SJCRH30 (cell line): ENCODE measurements around the gene KHSRP. TPM values are rescaled to one million over a fixed set of nuclear protein-coding genes. Genes with fewer than 3 reads are reported as not detected.

Experiments used
- DNase-seq, 2 experiments: peaks; one replicate each; pipeline ENCODE4 v3.0.0-alpha.2; 2015 to 2020
- H3K27ac ChIP-seq: fragments of 250-450 bp; sonication (Bioruptor Pico); 2 replicates; pipeline ENCODE4 v1.5.1; 2020; ENCODE audit warnings: mild to moderate bottlenecking, moderate library complexity
- H3K27me3 ChIP-seq: fragments of 250-450 bp; sonication (Bioruptor Pico); 2 replicates; pipeline ENCODE4 v1.5.1; 2020; ENCODE audit warnings: mild to moderate bottlenecking, moderate library complexity
- H3K36me3 ChIP-seq: fragments of 250-450 bp; sonication (Bioruptor Pico); 2 replicates; pipeline ENCODE4 v1.5.1; 2020; ENCODE audit warnings: mild to moderate bottlenecking, moderate library complexity
- H3K4me1 ChIP-seq: fragments of 250-450 bp; sonication (Bioruptor Pico); 2 replicates; pipeline ENCODE4 v1.5.1; 2020; ENCODE audit warnings: mild to moderate bottlenecking, moderate library complexity
- H3K4me3 ChIP-seq: fragments of 250-450 bp; sonication (Bioruptor Pico); 2 replicates; pipeline ENCODE4 v1.5.1; 2020; ENCODE audit warnings: mild to moderate bottlenecking, moderate library complexity
- H3K9me3 ChIP-seq: fragments of 250-450 bp; sonication (Bioruptor Pico); replicated peaks from 2 replicates; pipeline ENCODE4 v1.5.1; 2020; ENCODE audit warnings: mild to moderate bottlenecking, moderate library complexity
- total RNA-seq: library from RNA; depleted of rRNA; stranded (reverse); fragments of >200 nt; shearing (Covaris generic); gene quantifications from 2 replicates; pipeline ENCODE4 v1.2.3, GENCODE V29; 2014; rRNA removed

KHSRP gene, protein sequence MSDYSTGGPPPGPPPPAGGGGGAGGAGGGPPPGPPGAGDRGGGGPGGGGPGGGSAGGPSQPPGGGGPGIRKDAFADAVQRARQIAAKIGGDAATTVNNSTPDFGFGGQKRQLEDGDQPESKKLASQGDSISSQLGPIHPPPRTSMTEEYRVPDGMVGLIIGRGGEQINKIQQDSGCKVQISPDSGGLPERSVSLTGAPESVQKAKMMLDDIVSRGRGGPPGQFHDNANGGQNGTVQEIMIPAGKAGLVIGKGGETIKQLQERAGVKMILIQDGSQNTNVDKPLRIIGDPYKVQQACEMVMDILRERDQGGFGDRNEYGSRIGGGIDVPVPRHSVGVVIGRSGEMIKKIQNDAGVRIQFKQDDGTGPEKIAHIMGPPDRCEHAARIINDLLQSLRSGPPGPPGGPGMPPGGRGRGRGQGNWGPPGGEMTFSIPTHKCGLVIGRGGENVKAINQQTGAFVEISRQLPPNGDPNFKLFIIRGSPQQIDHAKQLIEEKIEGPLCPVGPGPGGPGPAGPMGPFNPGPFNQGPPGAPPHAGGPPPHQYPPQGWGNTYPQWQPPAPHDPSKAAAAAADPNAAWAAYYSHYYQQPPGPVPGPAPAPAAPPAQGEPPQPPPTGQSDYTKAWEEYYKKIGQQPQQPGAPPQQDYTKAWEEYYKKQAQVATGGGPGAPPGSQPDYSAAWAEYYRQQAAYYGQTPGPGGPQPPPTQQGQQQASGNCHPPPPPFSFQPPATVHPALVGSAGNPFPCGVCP
- 197 and 209 TPM in 2 replicates for total RNA-seq

DNA sequence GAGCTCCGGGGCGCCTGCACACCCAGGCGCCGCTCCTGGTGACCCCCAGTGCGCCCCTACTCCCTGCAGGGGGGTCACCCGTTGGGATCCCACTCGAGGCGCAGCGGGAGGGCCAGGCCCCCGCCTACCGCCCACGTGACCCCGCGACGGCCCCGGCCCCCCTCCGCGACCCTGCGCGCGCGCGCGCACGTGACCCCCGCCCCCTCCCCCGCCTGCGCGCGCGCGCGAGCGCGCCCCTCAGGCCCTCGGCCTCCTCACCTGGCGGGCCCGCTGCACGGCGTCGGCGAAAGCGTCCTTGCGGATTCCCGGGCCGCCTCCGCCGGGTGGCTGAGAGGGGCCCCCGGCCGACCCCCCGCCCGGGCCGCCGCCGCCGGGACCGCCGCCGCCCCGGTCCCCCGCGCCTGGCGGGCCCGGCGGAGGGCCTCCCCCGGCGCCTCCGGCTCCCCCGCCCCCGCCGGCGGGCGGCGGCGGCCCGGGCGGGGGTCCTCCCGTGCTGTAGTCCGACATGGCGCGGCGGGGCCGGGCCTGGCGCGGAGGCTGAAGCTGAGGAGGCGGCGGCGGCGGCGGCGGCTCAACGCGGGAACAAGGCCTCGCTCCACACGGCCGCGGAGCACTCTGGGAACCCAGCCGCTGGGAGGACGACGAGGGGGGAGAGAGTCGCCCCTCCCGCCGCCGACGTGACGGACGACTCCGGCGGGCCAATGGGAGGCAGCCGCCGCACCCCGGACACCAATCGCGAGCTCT lies at the start of gene KHSRP:
Gene KHSRP (minus strand): TSS at position 617 of the 744 bp plus-strand sequence. CDS start 110 bp downstream, at position 507.
- H3K4me1 ChIP-seq, result no peaks in the 10 kb centered on the region; the same call in 1 of the 2 replicates
- H3K27me3 ChIP-seq, result no peaks in the 10 kb centered on the region
- peak within 1 kb of the TSS; percentile 71 for H3K4me3 ChIP-seq
- H3K36me3 ChIP-seq, result peaks cover 32% of the 10 kb centered on the region
- peak within 1 kb of the TSS; percentile 33 for H3K27ac ChIP-seq
- peak; percentile 25 to 30 for DNase-seq
- H3K9me3 ChIP-seq, result no peaks in the 10 kb centered on the region

DNA sequence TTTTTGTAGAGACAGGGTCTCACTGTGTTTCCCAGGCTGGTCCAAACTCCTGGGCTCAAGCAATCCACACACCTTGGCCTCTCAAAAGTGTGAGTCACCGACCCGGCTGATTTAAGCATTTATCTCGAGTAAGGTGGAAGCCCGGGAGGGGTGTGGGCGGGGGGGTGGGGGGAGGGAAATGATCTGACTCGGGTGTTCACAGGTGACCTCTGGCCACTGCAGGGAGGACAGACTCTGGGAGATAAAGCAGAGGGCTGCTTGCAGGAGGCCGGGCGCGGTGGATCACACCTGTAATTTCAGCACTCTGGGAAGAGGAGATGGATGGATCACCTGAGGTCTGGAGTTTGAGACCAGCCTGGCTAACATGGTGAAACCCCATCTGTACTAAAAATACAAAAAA lies 49.0 kb upstream of the KHSRP start:
- Histone ChIP-seq H3K27ac (no peak overlapping the region), H3K9me3 (no peaks in the 10 kb centered on the region)

DNA sequence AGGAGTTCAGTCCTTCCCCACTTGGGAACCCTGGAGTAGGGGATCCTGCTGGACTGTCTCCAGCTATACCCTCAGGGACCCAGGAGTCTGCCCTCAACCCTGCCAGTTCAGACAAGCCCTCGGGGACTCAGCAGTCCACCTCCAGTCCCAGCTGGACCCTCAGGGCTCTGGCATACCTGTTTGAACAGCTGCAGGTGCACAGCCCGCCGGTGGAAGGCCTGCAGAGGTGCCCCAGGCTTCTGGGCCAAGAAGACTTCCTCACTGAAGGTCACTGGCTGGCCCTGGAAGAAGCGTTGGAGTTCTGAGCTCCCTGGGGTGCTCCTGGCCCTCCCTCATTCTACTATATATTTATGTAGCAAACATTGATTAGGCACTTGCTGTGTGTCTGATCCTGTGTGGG lies 48.1 kb upstream of the KHSRP start:
- DNase-seq, result no peak
- Histone ChIP-seq H3K36me3 (no peaks in the 10 kb centered on the region), H3K9me3 (no peaks in the 10 kb centered on the region), H3K27me3 (no peaks in the 10 kb centered on the region), H3K4me1 (no peaks in the 10 kb centered on the region), H3K4me3 (no peak overlapping the region), H3K27ac (no peak overlapping the region)

More for the DNA sequence above, 49.0 kb upstream of the KHSRP start:
- H3K27me3 ChIP-seq, result no peaks in the 10 kb centered on the region
- no peaks in the 10 kb centered on the region for H3K36me3 ChIP-seq
- DNase-seq, result no peak
- H3K4me3 ChIP-seq, result no peak overlapping the region
- no peaks in the 10 kb centered on the region for H3K4me1 ChIP-seq

DNA sequence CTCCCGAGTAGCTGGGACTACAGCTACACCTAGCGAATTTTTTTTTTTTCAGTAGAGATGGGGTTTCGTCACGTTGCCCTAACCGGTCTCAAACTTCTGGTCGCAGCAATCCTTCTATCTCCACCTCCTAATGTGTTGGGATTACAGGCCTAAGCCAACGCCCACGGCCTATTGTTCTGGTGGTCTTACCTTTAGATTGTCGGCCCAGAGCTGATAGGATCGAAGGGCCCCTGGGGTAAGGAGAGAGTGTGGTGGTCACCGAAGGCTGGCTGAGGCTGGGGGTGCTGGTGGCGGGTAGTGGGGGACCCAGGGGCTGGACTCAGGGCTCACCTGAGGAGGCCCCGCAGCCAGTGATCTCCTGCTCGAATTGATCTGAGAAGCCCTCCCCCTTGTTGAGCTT lies 46.5 kb upstream of the KHSRP start:
- Histone ChIP-seq H3K36me3 (no peaks in the 10 kb centered on the region), H3K4me1 (no peaks in the 10 kb centered on the region), H3K4me3 (no peak overlapping the region), H3K27me3 (no peaks in the 10 kb centered on the region), H3K27ac (no peak overlapping the region), H3K9me3 (no peaks in the 10 kb centered on the region)
- no peak for DNase-seq

DNA sequence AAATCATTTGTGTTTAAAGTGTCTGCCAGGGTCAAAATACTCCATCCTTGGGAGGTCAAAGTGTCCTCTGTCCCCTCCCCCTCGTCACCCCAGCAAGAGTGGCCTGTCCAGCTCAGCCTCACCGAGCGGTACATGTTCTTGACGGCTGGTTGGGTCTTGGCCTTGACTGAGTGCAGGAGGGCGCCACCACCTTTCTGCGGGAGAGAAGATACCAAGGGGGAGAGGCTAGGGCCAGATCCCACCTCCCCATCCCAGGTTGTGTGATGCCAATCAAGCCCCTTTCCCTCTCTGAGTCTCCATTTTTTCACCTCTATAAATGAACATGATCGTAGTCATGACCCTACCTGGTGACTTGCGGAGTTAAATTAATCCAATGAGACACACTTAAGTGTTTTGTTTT lies 45.6 kb upstream of the KHSRP start:
- Histone ChIP-seq H3K4me3 (no peak overlapping the region), H3K36me3 (no peaks in the 10 kb centered on the region), H3K27me3 (no peaks in the 10 kb centered on the region), H3K9me3 (no peaks in the 10 kb centered on the region), H3K27ac (no peak overlapping the region), H3K4me1 (no peaks in the 10 kb centered on the region)
- no peak for DNase-seq

DNA sequence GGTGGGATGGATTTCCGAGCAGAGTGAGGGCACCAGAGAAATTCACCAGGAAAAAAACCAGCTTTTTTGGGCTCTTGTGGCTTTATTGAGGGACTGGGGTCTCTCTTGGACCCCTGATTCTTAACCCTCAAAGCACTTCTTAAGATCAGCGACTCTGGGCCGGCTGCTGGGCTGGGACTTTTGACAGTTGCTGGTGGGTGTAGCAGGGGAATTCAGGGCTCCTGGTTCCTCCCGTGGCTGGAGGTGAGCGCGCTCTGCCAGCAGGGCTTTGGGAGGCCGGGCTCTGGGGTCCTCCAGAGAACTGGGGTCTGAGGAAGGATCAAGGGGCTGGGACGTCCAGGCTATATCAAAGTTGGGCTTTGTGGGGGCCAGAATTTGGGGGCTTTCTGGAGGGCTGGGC lies 42.8 kb upstream of the KHSRP start:
- H3K9me3 ChIP-seq, result no peaks in the 10 kb centered on the region
- H3K27me3 ChIP-seq, result no peaks in the 10 kb centered on the region
- no peaks in the 10 kb centered on the region for H3K36me3 ChIP-seq
- no peak overlapping the region for H3K4me3 ChIP-seq
- H3K4me1 ChIP-seq, result no peaks in the 10 kb centered on the region
- no peak for DNase-seq
- H3K27ac ChIP-seq, result no peak overlapping the region

DNA sequence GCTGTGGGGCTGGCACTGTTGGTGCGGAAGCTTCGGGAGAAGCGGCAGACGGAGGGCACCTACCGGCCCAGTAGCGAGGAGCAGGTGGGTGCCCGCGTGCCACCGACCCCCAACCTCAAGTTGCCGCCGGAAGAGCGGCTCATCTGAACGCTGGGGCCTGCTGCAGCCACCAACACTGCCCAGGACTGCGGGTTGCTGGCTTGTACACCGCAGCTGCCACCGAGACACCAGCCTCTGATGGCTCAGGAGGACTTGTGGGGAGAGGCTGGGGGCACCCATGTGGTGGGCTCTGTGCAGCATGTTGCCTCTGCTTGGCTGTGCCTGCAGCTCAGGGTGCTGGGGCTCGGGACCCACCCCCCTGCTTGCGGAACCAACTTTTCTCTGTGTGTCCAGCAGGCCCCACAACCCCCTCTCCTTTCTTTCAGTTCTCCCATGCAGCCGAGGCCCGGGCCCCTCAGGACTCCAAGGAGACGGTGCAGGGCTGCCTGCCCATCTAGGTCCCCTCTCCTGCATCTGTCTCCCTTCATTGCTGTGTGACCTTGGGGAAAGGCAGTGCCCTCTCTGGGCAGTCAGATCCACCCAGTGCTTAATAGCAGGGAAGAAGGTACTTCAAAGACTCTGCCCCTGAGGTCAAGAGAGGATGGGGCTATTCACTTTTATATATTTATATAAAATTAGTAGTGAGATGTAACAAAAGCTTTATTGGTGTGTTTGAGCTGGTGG lies 42.1 kb upstream of the KHSRP start:
- Histone ChIP-seq H3K27me3 (no peaks in the 10 kb centered on the region), H3K4me3 (no peak overlapping the region), H3K36me3 (no peaks in the 10 kb centered on the region), H3K4me1 (no peaks in the 10 kb centered on the region), H3K27ac (no peak overlapping the region), H3K9me3 (no peaks in the 10 kb centered on the region)
- DNase-seq, result no peak

DNA sequence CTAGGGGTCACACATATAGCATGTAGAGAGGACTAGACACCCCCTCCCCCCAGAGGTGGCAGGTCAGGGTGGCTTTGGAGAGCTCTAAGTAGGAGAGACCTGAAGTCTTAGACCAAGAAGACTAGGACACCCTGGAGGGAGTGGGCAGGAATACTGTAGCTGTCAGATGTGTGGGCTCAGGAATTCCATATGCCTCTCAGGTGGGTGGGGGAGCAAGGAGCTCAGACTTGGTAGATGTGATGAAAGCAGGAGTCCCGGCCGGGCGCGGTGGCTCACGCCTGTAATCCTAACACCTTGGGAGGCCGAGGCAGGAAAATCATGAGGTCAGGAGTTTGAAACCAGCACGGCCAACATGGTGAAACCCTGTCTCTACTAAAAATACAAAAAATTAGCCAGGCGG lies 41.1 kb upstream of the KHSRP start:
- no peaks in the 10 kb centered on the region for H3K9me3 ChIP-seq
- no peaks in the 10 kb centered on the region for H3K4me1 ChIP-seq
- no peak overlapping the region for H3K27ac ChIP-seq
- no peak for DNase-seq
- no peaks in the 10 kb centered on the region for H3K36me3 ChIP-seq
- H3K27me3 ChIP-seq, result no peaks in the 10 kb centered on the region
- H3K4me3 ChIP-seq, result no peak overlapping the region

DNA sequence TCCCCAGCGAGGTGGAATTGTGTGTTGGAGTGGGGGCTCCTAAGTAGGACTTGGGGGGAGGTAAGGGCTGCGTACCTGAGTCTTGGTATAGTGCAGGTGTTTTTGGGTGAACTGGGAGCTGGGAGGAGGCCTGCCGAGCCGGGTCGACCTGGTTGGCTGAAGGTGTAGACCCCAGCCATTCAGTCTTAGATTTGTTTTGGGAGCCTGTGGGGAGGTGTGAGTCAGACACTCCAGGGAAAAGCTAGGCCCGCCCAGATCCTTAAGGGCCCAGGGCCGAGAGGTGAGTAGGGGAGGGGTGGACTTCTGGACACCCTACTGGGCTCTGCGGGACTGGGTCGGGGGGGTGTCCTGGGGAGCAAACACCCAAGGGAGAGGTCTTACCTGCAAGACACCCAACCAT lies 40.4 kb upstream of the KHSRP start:
- no peak for DNase-seq
- H3K27me3 ChIP-seq, result no peaks in the 10 kb centered on the region
- H3K36me3 ChIP-seq, result no peaks in the 10 kb centered on the region
- H3K9me3 ChIP-seq, result no peaks in the 10 kb centered on the region
- no peak overlapping the region for H3K4me3 ChIP-seq
- no peak overlapping the region for H3K27ac ChIP-seq
- no peaks in the 10 kb centered on the region for H3K4me1 ChIP-seq

DNA sequence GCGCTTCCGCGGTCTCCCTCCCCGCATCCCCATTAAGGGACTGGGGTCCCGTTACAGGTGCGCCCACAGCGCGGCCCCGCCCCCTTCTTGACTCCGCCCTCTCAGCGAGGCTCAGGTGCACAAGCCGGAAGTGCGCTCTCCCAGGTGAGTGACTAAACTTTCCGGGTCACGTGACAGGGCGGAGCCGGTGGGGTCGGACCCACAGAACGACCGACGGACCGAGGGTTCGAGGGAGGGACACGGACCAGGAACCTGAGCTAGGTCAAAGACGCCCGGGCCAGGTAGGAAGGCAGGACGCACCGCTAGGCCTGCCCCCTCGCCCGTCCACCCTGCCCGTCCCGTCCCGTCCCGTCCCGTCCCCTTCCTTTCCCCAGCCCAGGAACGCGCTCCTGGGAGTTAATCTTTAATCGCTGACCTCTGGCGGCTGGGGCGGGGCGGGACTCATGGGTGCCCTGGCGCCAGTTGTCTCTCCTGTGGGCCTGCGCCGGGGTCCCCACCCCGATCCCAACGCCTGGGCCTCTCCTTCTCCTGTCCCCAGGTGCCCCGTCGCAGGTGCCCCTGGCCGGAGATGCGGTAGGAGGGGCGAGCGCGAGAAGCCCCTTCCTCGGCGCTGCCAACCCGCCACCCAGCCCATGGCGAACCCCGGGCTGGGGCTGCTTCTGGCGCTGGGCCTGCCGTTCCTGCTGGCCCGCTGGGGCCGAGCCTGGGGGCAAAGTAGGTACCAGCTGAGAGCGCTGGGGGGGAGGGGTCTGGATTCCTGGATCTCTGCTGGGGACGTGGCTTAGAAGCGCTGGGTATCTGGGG lies 39.7 kb upstream of the KHSRP start, which contains the start of gene CRB3:
Gene CRB3 (plus strand): TSS at position 202 of the 804 bp plus-strand sequence. CDS start 431 bp downstream, at position 633.
- H3K4me3 ChIP-seq, result no peak within 1 kb of the TSS
- no peaks in the 10 kb centered on the region for H3K27me3 ChIP-seq
- no peaks in the 10 kb centered on the region for H3K9me3 ChIP-seq
- no peak within 1 kb of the TSS for H3K27ac ChIP-seq
- no peak for DNase-seq
- no peaks in the 10 kb centered on the region for H3K36me3 ChIP-seq
- H3K4me1 ChIP-seq, result no peaks in the 10 kb centered on the region

DNA sequence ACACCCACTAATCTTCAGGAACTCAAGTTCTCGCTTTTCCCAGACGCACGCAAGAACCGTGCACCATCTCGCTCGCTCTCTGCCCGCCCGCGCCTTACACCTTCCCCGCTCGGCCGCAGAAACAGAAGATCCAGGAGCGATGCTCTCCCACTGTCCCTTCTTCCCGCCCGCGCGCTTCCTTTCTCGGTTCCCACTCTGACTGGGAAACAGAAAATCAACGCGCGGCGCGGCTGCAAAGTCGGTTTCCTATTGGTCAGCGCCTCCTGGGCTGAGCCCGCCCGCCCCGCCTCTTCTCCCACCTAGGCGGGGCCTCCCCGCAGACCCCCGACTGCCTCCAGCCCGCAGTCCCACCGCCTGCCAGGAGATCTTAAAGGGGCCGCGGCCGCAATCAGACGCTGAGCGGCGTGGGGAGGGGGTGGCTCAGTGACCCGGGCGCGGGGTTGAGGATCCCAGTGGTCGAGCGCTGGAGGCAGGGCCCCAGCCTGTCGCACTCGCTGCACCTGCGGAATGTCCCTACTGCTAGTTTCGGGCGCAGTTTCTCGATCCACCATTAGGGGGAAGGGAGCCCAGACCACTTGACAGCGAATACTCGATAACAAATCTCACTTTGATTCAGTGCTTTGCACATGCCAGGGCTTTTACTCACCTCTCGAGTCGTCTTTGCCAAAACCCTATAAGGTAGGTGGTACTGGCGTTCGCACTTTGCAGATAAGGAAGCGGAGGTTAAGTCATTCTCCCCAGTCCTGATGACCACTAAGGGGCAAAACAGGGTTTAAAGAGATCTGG lies 35.7 kb upstream of the KHSRP start:
- no peaks in the 10 kb centered on the region for H3K27me3 ChIP-seq
- no peaks in the 10 kb centered on the region for H3K36me3 ChIP-seq
- H3K27ac ChIP-seq, result no peak overlapping the region
- peak overlapping the region; percentile 56 for H3K4me3 ChIP-seq
- H3K9me3 ChIP-seq, result no peaks in the 10 kb centered on the region
- DNase-seq, result peak; percentile 97 to 98
- no peaks in the 10 kb centered on the region for H3K4me1 ChIP-seq

DNA sequence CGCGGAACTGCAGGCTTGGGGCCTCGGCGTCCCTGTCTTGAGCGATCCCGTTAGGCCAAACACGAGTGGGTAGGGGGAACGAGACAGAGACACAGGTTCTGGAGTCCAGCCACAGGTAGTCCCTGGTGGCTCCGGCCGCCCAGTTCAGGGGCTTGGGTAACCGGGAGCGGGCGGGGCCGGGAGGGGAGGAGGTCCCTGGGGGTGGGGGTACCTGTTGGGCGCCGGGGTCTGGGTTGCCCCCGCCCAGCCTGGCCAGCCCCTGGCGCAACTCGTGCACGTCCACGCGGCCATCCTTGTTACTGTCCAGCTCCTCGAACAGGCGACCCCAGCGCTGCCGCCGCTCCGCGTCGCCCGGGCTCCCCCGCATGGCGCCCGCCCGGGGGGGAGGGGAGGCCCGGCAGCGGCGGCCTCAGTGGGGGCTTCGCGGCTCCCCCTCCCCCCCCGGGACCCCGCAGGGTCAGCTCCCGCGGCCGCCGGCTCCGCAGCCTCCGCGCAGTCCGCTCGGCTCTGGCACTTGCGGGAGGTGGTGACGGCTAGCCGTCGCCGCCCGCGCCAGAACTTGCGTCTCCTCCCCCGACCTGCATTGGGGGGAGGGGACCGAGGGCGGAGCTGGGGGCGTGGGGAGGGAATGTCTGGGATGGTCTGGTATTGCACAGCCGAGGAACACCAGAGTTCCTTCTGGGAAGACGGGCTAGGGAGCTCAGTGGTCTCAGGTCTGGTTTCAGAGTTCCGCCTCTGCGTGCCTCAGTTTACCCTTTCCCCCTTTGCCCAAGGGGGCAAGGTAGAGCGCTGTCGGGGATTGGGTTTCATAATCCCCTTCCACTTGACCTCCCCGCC lies 34.9 kb upstream of the KHSRP start, which contains the start of gene SLC25A23:
Gene SLC25A23 (minus strand): TSS at position 531 of the 837 bp plus-strand sequence. CDS start 164 bp downstream, at position 367.
- peak; percentile 66 to 70 for DNase-seq
- Histone ChIP-seq H3K27ac (no peak within 1 kb of the TSS), H3K9me3 (no peaks in the 10 kb centered on the region), H3K36me3 (no peaks in the 10 kb centered on the region), H3K27me3 (no peaks in the 10 kb centered on the region), H3K4me3 (peak within 1 kb of the TSS; percentile 56), H3K4me1 (no peaks in the 10 kb centered on the region)
